ENCODE results near the gene ZNF268.

GRCh38 chr12:133172491-133172890, 8.8 kb upstream of the ZNF268 start:
- TF ChIP-seq CTCF (IDR thresholded peaks at IDR 0.05; ENCODE audit: borderline replicate concordance, extremely low read depth, low read length, poor library complexity, severe bottlenecking) (no peak), EZH2 (IDR thresholded peaks at IDR 0.05; ENCODE audit: borderline replicate concordance, low read depth, low read length, severe bottlenecking) (no peak)

Measured in DND-41 (cell line).